HG03196 (cell line): ENCODE results near the gene ZNF574.

Experiments
- ATAC-seq: cut with Tn5 transposase; IDR thresholded peaks from one replicate; pipeline ENCODE4 v1.9.1; 2021; ENCODE audit not compliant: unreplicated experiment

Gene ZNF574

GRCh38 chr19:42079886-42080763, 4.2 kb downstream of the ZNF574 start:
- no peak for ATAC-seq

GRCh38 chr19:42080764-42081375, 4.9 kb downstream of the ZNF574 start:
- no peak for ATAC-seq

DNA sequence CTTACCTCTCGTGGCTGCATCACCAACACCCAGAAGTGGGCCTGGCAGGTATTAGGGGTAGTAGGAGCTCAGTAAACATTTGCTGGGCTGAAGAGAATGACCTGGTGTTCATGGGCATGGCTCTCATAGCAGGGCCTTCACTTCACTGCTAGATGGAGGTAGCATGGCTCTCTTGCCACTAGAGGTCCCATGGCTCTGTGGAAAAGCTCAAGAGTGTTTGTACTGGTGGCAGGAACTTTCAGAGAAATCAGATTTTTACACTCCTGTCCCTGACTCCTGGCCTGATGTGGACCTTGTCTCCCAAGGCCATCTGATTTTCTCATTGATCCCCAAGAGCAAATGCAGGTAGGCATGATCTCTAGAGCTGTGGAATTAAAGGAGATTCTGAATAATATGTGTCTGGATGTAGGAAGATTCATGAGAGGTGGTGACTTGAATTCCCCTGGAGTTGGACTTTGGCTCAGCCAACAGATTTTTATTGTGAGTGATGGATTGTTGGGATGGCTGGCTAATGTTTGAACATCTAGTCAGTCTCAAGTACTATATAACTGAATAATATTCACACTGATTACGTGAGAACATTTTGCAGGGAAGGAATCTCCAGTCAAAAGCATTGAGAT, 5.7 kb downstream of the ZNF574 start:
- ATAC-seq = no peak

DNA sequence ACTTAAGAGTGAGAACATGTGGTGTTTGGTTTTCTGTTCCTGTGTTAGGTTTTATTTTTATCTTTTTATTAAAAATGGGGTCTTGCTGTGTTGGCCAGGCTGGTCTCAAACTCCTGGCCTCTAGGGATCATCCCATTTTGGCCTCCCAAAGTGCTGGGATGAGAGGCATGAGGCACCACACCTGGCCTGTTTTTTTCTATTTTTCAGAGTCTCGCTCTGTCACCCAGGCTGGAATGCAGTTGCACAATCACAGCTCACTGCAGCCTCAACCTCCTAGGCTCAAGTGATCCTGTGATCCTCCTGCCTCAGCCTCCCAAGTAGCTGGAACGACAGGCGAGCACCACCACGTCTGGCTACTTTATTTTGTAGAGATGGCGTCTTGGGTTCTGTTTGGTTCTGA, 7.6 kb downstream of the ZNF574 start:
- ATAC-seq = no peak

GRCh38 chr19:42086188-42086736, 10.3 kb downstream of the ZNF574 start:
- ATAC-seq = no peak

GRCh38 chr19:42086770-42087550, 11.0 kb downstream of the ZNF574 start:
- no peak for ATAC-seq

GRCh38 chr19:42088471-42089190, 12.7 kb downstream of the ZNF574 start:
- ATAC-seq = no peak

DNA sequence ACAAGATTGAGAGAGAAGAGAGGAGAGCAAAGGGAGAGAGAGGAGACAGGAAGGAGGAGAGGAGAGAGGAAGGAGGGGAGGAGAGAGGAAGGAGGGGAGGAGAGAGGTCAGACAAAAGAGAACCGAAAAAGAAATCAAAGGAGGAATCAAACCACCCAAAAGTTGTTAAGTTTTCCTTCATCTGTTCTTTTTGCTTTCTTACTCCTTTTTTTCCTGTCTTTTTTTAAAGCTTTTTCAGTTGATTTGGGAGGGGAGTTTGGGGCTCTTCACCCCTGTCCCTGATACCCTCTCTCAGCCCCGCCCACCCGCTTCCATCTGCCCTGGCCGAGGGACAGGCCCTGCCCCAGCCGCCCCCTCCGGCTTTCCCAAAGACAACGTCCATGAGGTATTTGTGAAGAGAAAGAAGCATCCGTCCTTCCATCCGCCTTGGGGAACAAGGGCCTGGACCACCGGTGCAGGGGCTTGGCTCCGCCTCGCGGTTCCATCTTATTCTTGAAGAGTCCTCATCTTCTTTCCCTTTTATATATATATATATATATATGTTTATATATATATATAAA, 13.3 kb downstream of the ZNF574 start:
- no peak for ATAC-seq

- ATAC-seq = no peak
These were observed 13.8 kb downstream of the ZNF574 start for GRCh38 chr19:42089772-42090171.

DNA sequence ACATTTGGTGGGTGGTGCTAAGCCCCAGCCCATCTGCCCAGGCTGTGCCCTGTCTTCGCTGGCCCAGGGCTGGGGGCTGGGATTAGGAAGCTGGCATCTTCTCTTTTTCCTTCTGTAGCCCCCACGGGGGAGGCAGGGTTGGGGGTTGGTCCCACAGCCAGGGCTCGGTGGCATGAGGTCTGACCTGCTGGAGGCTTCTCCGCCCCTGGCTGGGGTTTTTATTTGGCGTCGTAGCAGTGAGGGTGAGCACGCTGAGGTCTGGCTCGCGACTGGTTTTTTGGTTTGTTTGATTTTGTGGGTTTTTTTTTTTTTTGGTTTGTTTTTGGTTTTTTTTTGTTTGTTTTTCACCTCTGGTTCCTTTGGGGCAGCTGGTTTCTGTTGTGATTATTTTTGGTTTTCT, 14.7 kb downstream of the ZNF574 start:
- no peak for ATAC-seq

DNA sequence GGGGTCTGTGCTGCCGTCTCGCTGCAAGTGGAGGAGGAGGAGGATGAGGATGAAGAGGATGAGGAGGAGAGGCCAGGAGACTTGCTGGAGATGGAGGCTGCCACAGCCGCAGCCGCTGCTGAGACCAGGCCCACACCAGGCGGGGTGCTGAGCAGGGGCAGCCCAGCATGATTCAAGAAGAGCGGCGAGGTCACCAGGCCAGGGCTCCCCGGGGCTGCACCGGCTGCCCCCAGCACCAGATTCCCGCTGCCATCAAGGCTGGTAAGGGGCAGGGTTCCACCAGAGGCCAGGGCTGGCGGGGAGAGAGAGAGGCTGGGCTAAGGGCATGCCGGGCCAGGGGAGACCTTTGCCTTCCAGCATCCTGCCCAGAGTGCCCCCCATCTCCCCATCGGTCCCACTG, 15.3 kb downstream of the ZNF574 start:
- ATAC-seq = no peak

- ATAC-seq = no peak
These were observed 15.8 kb downstream of the ZNF574 start for GRCh38 chr19:42091742-42092141.

DNA sequence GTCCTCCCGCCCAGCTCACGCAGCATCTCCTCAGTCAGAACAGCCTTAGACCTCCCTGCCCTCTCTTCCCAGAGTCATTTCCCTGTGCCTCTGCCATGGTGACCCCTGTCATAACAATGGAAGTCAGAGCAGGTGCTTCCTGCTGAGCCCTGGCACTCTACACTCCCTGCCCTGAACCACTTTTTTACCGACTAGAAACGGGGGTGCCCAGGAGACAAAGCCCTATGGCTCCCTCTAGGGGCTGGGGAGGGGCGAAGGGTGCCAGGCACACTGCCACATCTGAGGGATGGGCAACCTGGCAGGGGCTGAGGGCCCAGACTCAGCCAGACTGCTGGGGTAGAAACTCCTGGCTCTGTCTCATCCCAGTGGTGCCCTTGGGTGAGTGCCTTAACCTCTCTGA, 16.4 kb downstream of the ZNF574 start:
- no peak for ATAC-seq

DNA sequence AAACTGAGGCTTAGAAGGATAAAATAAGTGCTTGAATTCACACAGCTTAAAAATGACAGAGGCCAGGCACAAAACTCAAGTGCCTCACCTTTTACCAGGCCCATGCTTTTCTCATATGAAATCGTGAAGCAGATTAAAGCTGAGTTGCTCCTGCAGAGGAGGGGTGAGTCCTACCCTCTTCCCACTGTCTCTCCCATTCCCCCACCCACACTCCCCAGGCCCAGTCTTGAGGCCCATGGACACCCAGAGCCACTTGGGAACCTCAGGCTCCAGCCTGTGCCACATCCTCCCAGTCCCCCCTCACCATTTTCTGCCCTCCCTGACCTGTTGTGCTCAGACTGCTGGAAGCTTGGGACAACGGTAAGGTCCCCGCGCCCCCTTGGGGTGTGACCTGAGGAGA, 17.5 kb downstream of the ZNF574 start:
- no peak for ATAC-seq

GRCh38 chr19:42093926-42094325, 18.0 kb downstream of the ZNF574 start:
- no peak for ATAC-seq

- no peak for ATAC-seq
These were observed 19.3 kb downstream of the ZNF574 start for GRCh38 chr19:42095142-42095813.

DNA sequence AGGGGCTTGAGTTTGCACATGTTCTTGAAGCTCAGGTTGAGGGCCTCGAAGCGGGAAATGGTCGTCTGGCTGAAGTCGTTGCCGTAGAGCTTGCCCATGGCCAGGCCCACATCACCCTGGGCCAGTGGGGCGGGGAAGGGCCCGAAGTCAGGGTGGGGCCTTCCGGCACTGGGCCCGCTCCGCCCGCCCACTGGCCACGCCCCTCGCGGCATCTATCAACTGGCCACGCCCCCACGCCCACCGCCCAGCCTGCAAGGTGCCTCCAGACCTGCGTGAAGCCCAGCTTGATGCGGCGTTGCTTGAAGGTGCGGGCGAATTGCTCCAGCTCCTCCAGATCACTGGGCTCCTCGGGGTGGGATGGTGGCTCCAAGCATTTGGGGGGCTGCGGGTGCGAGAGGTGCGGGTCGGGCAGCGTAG, 19.9 kb downstream of the ZNF574 start:
- no peak for ATAC-seq

DNA sequence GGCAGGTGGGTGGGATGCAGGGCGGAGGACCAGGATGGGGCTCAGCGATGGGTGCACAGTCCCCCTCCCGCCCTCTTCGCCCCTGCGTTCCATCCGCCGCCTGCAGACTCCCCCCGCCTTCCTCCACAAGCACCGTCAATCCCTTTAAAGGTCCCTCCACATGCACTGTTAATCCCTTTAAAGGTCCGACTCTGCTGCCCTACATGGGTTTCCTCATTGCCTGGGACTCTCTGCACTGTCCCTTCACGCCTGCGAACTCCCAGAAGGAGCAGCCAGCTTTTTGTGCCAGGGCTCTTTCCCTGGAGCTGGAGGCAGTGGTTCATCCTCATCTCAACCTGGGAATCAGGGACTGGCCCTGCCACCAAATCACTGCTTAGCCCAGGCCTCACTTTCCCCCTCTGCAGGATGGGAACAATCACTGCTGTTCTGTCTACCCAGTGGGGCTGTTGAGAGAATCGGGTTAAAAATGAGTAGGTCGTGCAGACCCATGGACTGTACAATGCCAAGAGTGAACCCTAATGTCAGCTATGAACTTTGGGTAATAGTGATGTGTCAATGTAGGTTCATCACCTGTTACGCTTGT, 20.4 kb downstream of the ZNF574 start:
- ATAC-seq = no peak

GRCh38 chr19:42097461-42097860, 21.5 kb downstream of the ZNF574 start:
- no peak for ATAC-seq
